HCT116 (cell line): ENCODE results near the gene PSMA6. TPM values are rescaled to one million over a fixed set of nuclear protein-coding genes. Genes with fewer than 3 reads are reported as not detected.

Source experiments
- ATAC-seq: fragments of 200-7000 bp; cut with Tn5 transposase; 2 replicates; pipeline ENCODE4 v1.9.1; 2020; ENCODE audit warnings: mild to moderate bottlenecking, moderate library complexity
- BruUV-seq: library from RNA; stranded (reverse); fragments of 400-500 nt; replicated peaks from 2 replicates; lab custom pipeline; 2021; lab: Mats Ljungman, UMichigan
- CTCF ChIA-PET: fragments of 300-600 bp; sonication (Branson Sonifier 250); formaldehyde crosslinking; loops from one replicate; lab custom pipeline; 2021; ENCODE audit warnings: antibody characterized with exemption; lab: Charles Lee
- POLR2A ChIA-PET: fragments of 300-600, 350-600 bp; sonication (Branson Sonifier 250); formaldehyde crosslinking; loops from one replicate; lab custom pipeline; 2021; ENCODE audit warnings: antibody characterized with exemption; lab: Charles Lee
- RAD21 ChIA-PET, 2 experiments: fragments of 300-600 bp; sonication (Branson Sonifier 250); formaldehyde crosslinking; loops; one replicate each; lab custom pipeline; 2023; ENCODE audit warnings: low total read pairs in 2 of 2; ENCODE audit not compliant: uncharacterized antibody in 2 of 2, unreplicated experiment in 2 of 2, low non-redundant PET in 1 of 2; lab: Charles Lee
- DNase-seq: peaks from one replicate; pipeline ENCODE4 v3.0.0-alpha.2; 2010; ENCODE audit warnings: low read depth, low spot score
- H2AFZ ChIP-seq: fragments of 200-600 bp; shearing (Covaris generic), sonication (generic); 2 replicates; pipeline ENCODE4 v1.6.1; 2017; ENCODE audit warnings: low read depth, mixed run types, mixed read lengths, antibody characterized with exemption, low read length; ENCODE audit not compliant: poor library complexity, severe bottlenecking
- H3K27ac ChIP-seq: 2 replicates; pipeline ENCODE4 v1.5.1; 2012; ENCODE audit warnings: low read depth, low read length
- H3K27me3 ChIP-seq: fragments of 200-600 bp; sonication (generic); 2 replicates; pipeline ENCODE4 v1.6.1; 2016; ENCODE audit warnings: mixed run types, low read length, mixed read lengths; ENCODE audit not compliant: insufficient read depth
- H3K36me3 ChIP-seq, 2 experiments: fragments of 200-500 bp in 1 of 2; fragments of 200-600 bp in 1 of 2; sonication (Bioruptor generic) in 1 of 2; sonication (generic) in 1 of 2; 2 replicates each; pipeline versions ENCODE4 v1.5.1 to v1.6.1; 2014 to 2016; ENCODE audit warnings: low read length in 2 of 2, inconsistent platforms in 1 of 2, mixed read lengths in 1 of 2, mixed run types in 1 of 2; ENCODE audit not compliant: insufficient read depth in 2 of 2, control insufficient read depth in 1 of 2
- H3K4me1 ChIP-seq, 2 experiments: fragments of 200-600 bp in 1 of 2; sonication (generic) in 1 of 2; 2 replicates each; pipeline versions ENCODE4 v1.5.1 to v1.6.1; 2012 to 2017; ENCODE audit warnings: low read length in 2 of 2, inconsistent platforms in 1 of 2, mild to moderate bottlenecking in 1 of 2, mixed read lengths in 1 of 2, mixed run types in 1 of 2, moderate library complexity in 1 of 2; ENCODE audit not compliant: insufficient read depth in 2 of 2, control insufficient read depth in 1 of 2
- H3K4me2 ChIP-seq: fragments of 200-600 bp; sonication (generic); 2 replicates; pipeline ENCODE4 v1.6.1; 2017; ENCODE audit warnings: mixed run types, low read length, mixed read lengths
- H3K4me3 ChIP-seq, 2 experiments: fragments of 200-600 bp in 1 of 2; sonication (generic) in 1 of 2; replicated peaks in 1 of 2; 2 replicates each; pipeline ENCODE4 v1.5.1; 2011 to 2016; ENCODE audit warnings: low read length in 2 of 2, control low read depth in 1 of 2, low read depth in 1 of 2, mild to moderate bottlenecking in 1 of 2, mixed read lengths in 1 of 2, mixed run types in 1 of 2
- H3K79me2 ChIP-seq: fragments of 200-600 bp; sonication (generic); 2 replicates; pipeline ENCODE4 v1.6.1; 2017; ENCODE audit warnings: mild to moderate bottlenecking, mixed run types, low read length, moderate library complexity, mixed read lengths; ENCODE audit not compliant: insufficient read depth
- H3K9ac ChIP-seq: fragments of 200-600 bp; sonication (generic); 2 replicates; pipeline ENCODE4 v1.6.1; 2016; ENCODE audit warnings: low read length, mixed read lengths
- H3K9me2 ChIP-seq: fragments of 200-600 bp; sonication (generic), shearing (Covaris generic); 2 replicates; pipeline ENCODE4 v1.6.1; 2017; ENCODE audit warnings: mixed run types, mild to moderate bottlenecking, moderate library complexity; ENCODE audit not compliant: insufficient read depth
- H3K9me3 ChIP-seq, 2 experiments: fragments of 200-500 bp in 1 of 2; fragments of 200-600 bp in 1 of 2; sonication (Bioruptor generic) in 1 of 2; sonication (generic) in 1 of 2; 2 replicates each; pipeline ENCODE4 v1.6.1; 2014 to 2017; ENCODE audit warnings: low read length in 2 of 2, mixed read lengths in 2 of 2, inconsistent platforms in 1 of 2, low read depth in 1 of 2, mild to moderate bottlenecking in 1 of 2, mixed run types in 1 of 2, moderate library complexity in 1 of 2; ENCODE audit not compliant: control insufficient read depth in 1 of 2, insufficient read depth in 1 of 2
- H4K20me1 ChIP-seq: fragments of 200-600 bp; sonication (generic), shearing (Covaris generic); 2 replicates; pipeline ENCODE4 v1.6.1; 2017; ENCODE audit warnings: mixed run types, mild to moderate bottlenecking, moderate library complexity; ENCODE audit not compliant: insufficient read depth
- CEBPB ChIP-seq: IDR thresholded peaks from 2 replicates; pipeline ENCODE4 v1.6.1; 2012; ENCODE audit warnings: low read depth
- EGR1 ChIP-seq: IDR thresholded peaks from 2 replicates; pipeline ENCODE4 v1.6.1; 2012; ENCODE audit warnings: low read depth
- ELF1 ChIP-seq: IDR thresholded peaks from 2 replicates; pipeline ENCODE4 v1.6.1; 2012; ENCODE audit warnings: low read depth, borderline replicate concordance
- EZH2phosphoT487 ChIP-seq: fragments of 200-600 bp; IDR thresholded peaks from 2 replicates; pipeline ENCODE4 v1.6.1; 2018; ENCODE audit warnings: antibody characterized with exemption, borderline replicate concordance
- FOSL1 ChIP-seq: IDR thresholded peaks from 2 replicates; pipeline ENCODE4 v1.6.1; 2012; ENCODE audit warnings: low read depth
- JUND ChIP-seq: IDR thresholded peaks from 2 replicates; pipeline ENCODE4 v1.6.1; 2012
- POLR2A ChIP-seq: IDR thresholded peaks from 2 replicates; pipeline ENCODE4 v1.7.0; 2011; ENCODE audit warnings: borderline replicate concordance; ENCODE audit not compliant: insufficient read depth, insufficient read length; ENCODE audit errors: extremely low read depth
- POLR2AphosphoS5 ChIP-seq: IDR thresholded peaks from 2 replicates; pipeline ENCODE4 v1.6.1; 2011; ENCODE audit warnings: mild to moderate bottlenecking, low read depth, low read length, moderate library complexity
- SIN3A ChIP-seq: IDR thresholded peaks from 2 replicates; pipeline ENCODE4 v1.6.1; 2012; ENCODE audit warnings: low read depth
- TCF7L2 ChIP-seq: IDR thresholded peaks from 2 replicates; pipeline ENCODE4 v1.7.0; 2011; ENCODE audit warnings: borderline replicate concordance, inconsistent platforms; ENCODE audit not compliant: insufficient read depth, insufficient read length; ENCODE audit errors: extremely low read depth
- YY1 ChIP-seq: IDR thresholded peaks from 2 replicates; pipeline ENCODE4 v1.6.1; 2011; ENCODE audit warnings: low read length, low read depth, moderate library complexity, mild to moderate bottlenecking; ENCODE audit not compliant: insufficient replicate concordance; ENCODE audit errors: extremely low read depth
- ZFX ChIP-seq: fragments of 450-650 bp; IDR thresholded peaks from 2 replicates; pipeline ENCODE4 v1.6.1; 2017
- intact Hi-C: fragments of 100-400 bp; cut with micrococcal nuclease; formaldehyde crosslinking; loops from 2 replicates; pipeline ENCODE4 v1.10.0; 2022
- total RNA-seq: library from RNA; stranded (reverse); gene quantifications from one replicate; pipeline ENCODE4 v1.2.1, GENCODE V29; 2021; ENCODE audit not compliant: unreplicated experiment
- TF ChIP-seq, protein P1 (sequence below): IDR thresholded peaks from 2 replicates; pipeline ENCODE4 v1.6.1; 2011; ENCODE audit warnings: mild to moderate bottlenecking, low read length, moderate library complexity; ENCODE audit not compliant: insufficient replicate concordance; ENCODE audit errors: extremely low read depth
- TF ChIP-seq, protein P2 (sequence below), 3 experiments: fragments of 200-600 bp in 1 of 3; sonication (generic) in 1 of 3; IDR thresholded peaks in 2 of 3; conservative IDR thresholded peaks in 1 of 3; 2 replicates each; pipeline ENCODE4 v1.5.1; 2012 to 2017; ENCODE audit warnings: low read depth in 2 of 3, low read length in 2 of 3, antibody characterized with exemption in 1 of 3, borderline replicate concordance in 1 of 3, control low read depth in 1 of 3, mild to moderate bottlenecking in 1 of 3, mixed read lengths in 1 of 3, mixed run types in 1 of 3, moderate library complexity in 1 of 3; ENCODE audit not compliant: insufficient read depth in 1 of 3

Gene PSMA6
- total RNA-seq, 1 experiment from 2014 or later: 194 TPM

DNA sequence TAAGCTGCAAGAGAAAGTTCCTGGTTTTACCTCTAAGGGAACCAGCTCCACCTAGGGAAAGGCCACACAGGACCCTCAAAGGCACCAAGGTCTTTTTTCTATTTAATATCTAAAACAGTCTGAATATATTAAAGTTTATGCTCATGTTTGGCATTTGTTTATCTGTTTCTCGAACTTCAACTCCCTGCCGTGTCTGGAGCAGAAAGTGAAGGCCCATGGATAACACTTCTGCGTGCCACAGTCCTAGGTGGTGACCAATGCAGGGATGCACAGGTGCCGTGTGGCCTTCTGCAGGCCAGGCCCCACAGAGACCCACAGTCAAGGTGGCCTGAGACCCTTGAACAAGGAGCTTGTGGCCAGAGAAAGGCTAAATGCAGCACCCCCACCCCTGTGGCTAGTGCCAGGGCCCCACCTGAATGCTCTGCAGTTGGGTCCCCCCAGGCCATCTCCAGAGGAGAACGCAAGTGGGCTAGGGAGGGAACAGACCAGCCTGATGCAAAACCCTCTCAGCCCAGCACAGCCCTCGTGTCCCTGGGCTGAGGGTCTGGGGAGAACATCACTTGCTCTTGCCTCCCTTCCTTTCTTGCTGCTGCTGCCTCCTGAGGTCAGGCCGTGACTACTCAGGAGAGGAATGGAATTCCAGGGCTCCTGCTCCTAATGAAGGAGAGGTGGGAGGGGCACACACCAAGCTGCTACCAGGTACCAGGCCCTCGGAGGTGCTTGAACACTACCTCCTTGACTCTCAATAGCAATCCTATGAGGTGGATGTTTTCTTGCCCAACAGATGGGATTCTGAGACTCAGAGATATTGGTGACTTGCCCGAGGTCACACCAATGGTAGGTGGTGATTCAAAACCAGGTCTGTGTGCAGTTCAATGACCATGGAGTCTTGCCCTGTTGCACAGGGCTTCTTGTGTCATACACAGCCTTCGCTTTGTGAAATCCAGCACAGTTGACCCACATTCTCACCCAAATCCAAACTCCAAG lies 45.4 kb downstream of the PSMA6 start:
- no peaks in the 10 kb centered on the region for H3K9me3 ChIP-seq
- no peaks in the 10 kb centered on the region for H3K36me3 ChIP-seq
- ChIA-PET RAD21 (no interaction called here), POLR2A (no interaction called here), CTCF (no interaction called here)
- H3K4me1 ChIP-seq: peaks cover 69 to 70% of the 10 kb centered on the region in 2 experiments
- H3K9ac ChIP-seq: no peak overlapping the region
- ATAC-seq (no peak), DNase-seq (no peak)
- no TSS peak for BruUV-seq
- no peak for TF ChIP-seq POLR2AphosphoS5
- TF ChIP-seq YY1: no peak
- TF ChIP-seq POLR2A: no peak
- TF ChIP-seq EGR1: no peak
- no peak for TF ChIP-seq ELF1
- no peaks in the 10 kb centered on the region for H4K20me1 ChIP-seq
- intact Hi-C loops: no loop called here
- peak overlapping the region; percentile 25; the same call in 1 of the 2 replicates for H3K4me2 ChIP-seq
- H3K4me3 ChIP-seq: no peak overlapping the region
- H3K79me2 ChIP-seq: no peaks in the 10 kb centered on the region
- no peak overlapping the region for H2AFZ ChIP-seq
- H3K27me3 ChIP-seq: no peaks in the 10 kb centered on the region
- H3K27ac ChIP-seq: peak overlapping the region; percentile 41
- no peaks in the 10 kb centered on the region for H3K9me2 ChIP-seq

DNA sequence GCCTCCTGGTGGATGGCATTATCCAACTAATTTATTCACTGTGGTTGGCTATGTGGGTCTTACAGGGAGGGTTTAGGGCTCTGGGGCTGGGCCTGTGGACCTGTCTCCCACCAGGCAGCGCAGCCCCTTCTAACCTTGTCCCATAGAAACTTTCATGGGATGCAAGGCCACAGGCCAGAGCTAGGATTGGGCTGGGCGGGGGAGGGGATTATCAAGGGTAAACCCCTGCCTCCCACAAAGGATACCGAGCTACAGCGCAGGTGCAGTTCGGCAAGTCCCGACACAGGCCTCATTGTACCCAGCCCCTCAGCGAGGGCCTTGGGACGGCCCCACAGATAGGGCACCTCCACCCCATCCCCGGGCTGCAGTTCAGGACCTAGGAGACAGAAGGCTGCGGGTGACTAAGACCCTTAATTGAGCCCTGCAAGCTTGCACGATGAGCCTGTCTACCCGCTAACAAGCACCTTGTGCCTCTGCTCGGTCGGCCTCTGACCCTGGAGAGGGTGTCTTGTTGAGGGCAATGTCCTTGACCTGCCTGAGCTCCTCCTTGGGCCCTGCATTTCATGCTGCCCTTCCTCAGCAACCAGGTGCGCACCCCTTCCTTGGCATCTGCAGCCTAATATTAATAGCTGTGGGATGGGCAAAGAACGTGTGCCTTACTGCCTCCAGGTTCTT lies 46.7 kb downstream of the PSMA6 start:
- Histone ChIP-seq H3K79me2 (no peaks in the 10 kb centered on the region), H3K9ac (no peak overlapping the region), H4K20me1 (no peaks in the 10 kb centered on the region), H3K36me3 (no peaks in the 10 kb centered on the region), H3K9me3 (no peaks in the 10 kb centered on the region), H3K27me3 (no peaks in the 10 kb centered on the region), H3K9me2 (no peaks in the 10 kb centered on the region), H3K4me1 (peaks cover 58% of the 10 kb centered on the region in 2 experiments), H3K27ac (no peak overlapping the region), H3K4me2 (no peak overlapping the region), H2AFZ (no peak overlapping the region), H3K4me3 (no peak overlapping the region)
- BruUV-seq: no TSS peak
- ChIA-PET RAD21 (no interaction called here), CTCF (no interaction called here), POLR2A (no interaction called here)
- ATAC-seq (no peak), DNase-seq (no peak)
- intact Hi-C loops: no loop called here
- TF ChIP-seq FOSL1: no peak
- TF ChIP-seq POLR2AphosphoS5: no peak
- no peak for TF ChIP-seq JUND
- no peak for TF ChIP-seq TCF7L2
- TF ChIP-seq CEBPB: no peak
- no peak for TF ChIP-seq ZFX
- no peak for TF ChIP-seq SIN3A
- no peak for TF ChIP-seq EZH2phosphoT487
- TF ChIP-seq, protein P1, sequence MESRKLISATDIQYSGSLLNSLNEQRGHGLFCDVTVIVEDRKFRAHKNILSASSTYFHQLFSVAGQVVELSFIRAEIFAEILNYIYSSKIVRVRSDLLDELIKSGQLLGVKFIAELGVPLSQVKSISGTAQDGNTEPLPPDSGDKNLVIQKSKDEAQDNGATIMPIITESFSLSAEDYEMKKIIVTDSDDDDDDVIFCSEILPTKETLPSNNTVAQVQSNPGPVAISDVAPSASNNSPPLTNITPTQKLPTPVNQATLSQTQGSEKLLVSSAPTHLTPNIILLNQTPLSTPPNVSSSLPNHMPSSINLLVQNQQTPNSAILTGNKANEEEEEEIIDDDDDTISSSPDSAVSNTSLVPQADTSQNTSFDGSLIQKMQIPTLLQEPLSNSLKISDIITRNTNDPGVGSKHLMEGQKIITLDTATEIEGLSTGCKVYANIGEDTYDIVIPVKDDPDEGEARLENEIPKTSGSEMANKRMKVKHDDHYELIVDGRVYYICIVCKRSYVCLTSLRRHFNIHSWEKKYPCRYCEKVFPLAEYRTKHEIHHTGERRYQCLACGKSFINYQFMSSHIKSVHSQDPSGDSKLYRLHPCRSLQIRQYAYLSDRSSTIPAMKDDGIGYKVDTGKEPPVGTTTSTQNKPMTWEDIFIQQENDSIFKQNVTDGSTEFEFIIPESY: no peak
- TF ChIP-seq, protein P2, sequence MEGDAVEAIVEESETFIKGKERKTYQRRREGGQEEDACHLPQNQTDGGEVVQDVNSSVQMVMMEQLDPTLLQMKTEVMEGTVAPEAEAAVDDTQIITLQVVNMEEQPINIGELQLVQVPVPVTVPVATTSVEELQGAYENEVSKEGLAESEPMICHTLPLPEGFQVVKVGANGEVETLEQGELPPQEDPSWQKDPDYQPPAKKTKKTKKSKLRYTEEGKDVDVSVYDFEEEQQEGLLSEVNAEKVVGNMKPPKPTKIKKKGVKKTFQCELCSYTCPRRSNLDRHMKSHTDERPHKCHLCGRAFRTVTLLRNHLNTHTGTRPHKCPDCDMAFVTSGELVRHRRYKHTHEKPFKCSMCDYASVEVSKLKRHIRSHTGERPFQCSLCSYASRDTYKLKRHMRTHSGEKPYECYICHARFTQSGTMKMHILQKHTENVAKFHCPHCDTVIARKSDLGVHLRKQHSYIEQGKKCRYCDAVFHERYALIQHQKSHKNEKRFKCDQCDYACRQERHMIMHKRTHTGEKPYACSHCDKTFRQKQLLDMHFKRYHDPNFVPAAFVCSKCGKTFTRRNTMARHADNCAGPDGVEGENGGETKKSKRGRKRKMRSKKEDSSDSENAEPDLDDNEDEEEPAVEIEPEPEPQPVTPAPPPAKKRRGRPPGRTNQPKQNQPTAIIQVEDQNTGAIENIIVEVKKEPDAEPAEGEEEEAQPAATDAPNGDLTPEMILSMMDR (IDR thresholded peaks at IDR 0.05 in 2 of 3, conservative IDR thresholded peaks at IDR 0.05 in 1 of 3; ENCODE audit: borderline replicate concordance in 1 of 3, insufficient read depth in 1 of 3, low read depth in 2 of 3, low read length in 2 of 3): no peak
- no peak for TF ChIP-seq POLR2A
- TF ChIP-seq YY1: no peak
